Ishikawa (cell line): ENCODE data around the gene PHF1.

Source experiments
- CEBPB ChIP-seq: IDR thresholded peaks from 2 replicates; pipeline ENCODE4 v1.6.1; 2012
- EP300 ChIP-seq: IDR thresholded peaks from 2 replicates; pipeline ENCODE4 v1.6.1; 2012; ENCODE audit warnings: borderline replicate concordance
- RAD21 ChIP-seq: IDR thresholded peaks from 2 replicates; pipeline ENCODE4 v1.6.1; 2012; ENCODE audit warnings: low read depth
- TAF1 ChIP-seq: IDR thresholded peaks from 2 replicates; pipeline ENCODE4 v1.6.1; 2012; ENCODE audit warnings: low read depth, mild to moderate bottlenecking
- TEAD4 ChIP-seq: IDR thresholded peaks from 2 replicates; pipeline ENCODE4 v1.6.1; 2012
- YY1 ChIP-seq: IDR thresholded peaks from 2 replicates; pipeline ENCODE4 v1.6.1; 2012; ENCODE audit warnings: low read depth
- ZBTB7A ChIP-seq: IDR thresholded peaks from 2 replicates; pipeline ENCODE4 v1.6.1; 2012; ENCODE audit warnings: low read depth
- TF ChIP-seq, protein P1 (sequence below): IDR thresholded peaks from 2 replicates; pipeline ENCODE4 v1.6.1; 2012; ENCODE audit warnings: low read depth, mild to moderate bottlenecking

DNA sequence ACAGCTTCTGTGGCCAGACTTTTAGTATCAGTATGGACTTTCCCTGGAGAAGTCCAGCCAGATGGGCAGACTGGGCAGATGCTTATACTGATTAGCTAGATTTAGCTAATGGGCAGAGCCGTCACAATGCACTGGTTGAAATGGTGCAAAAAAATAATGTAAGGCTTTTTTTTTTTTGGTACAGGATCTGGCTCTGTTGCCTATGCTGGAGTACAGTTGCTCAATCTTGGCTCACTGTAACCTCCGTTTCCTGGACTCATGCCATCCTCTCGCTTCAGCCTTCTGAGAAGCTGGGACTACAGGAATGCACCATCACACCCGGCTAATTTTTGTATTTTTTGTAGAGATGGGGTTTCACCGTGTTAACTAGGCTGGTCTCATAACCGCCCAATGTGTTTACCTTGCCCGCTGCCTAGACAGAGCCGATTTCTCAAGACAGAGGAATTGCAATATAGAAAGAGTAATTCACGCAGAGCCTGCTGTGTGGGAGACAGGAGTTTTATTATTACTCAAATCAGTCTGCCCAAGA, 35.6 kb upstream of the PHF1 start:
- no peak for TF ChIP-seq TEAD4
- no peak for TF ChIP-seq EP300
- TF ChIP-seq RAD21: no peak
- TF ChIP-seq, protein P1, sequence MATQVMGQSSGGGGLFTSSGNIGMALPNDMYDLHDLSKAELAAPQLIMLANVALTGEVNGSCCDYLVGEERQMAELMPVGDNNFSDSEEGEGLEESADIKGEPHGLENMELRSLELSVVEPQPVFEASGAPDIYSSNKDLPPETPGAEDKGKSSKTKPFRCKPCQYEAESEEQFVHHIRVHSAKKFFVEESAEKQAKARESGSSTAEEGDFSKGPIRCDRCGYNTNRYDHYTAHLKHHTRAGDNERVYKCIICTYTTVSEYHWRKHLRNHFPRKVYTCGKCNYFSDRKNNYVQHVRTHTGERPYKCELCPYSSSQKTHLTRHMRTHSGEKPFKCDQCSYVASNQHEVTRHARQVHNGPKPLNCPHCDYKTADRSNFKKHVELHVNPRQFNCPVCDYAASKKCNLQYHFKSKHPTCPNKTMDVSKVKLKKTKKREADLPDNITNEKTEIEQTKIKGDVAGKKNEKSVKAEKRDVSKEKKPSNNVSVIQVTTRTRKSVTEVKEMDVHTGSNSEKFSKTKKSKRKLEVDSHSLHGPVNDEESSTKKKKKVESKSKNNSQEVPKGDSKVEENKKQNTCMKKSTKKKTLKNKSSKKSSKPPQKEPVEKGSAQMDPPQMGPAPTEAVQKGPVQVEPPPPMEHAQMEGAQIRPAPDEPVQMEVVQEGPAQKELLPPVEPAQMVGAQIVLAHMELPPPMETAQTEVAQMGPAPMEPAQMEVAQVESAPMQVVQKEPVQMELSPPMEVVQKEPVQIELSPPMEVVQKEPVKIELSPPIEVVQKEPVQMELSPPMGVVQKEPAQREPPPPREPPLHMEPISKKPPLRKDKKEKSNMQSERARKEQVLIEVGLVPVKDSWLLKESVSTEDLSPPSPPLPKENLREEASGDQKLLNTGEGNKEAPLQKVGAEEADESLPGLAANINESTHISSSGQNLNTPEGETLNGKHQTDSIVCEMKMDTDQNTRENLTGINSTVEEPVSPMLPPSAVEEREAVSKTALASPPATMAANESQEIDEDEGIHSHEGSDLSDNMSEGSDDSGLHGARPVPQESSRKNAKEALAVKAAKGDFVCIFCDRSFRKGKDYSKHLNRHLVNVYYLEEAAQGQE: no peak
- TF ChIP-seq CEBPB: peak; percentile 90
- TF ChIP-seq TAF1: no peak
- no peak for TF ChIP-seq YY1
- TF ChIP-seq ZBTB7A: no peak
